Fibroblast of pulmonary artery (primary cell): ENCODE results near the gene LIMS2.
A peak's percentile ranks its signal among the peaks of the same experiment; 100 is the strongest.

Experiments used
- DNase-seq: peaks from one replicate; pipeline ENCODE4 v3.0.0-alpha.2; 2010; ENCODE audit warnings: low read depth
- H3K4me3 ChIP-seq: replicated peaks from 2 replicates; pipeline ENCODE4 v1.5.1; 2011; ENCODE audit warnings: low read depth, mild to moderate bottlenecking, control low read depth, low read length, moderate library complexity
- CTCF ChIP-seq: IDR thresholded peaks from 2 replicates; pipeline ENCODE4 v1.5.1; 2011; ENCODE audit warnings: mild to moderate bottlenecking, control low read depth, low read length, inconsistent platforms; ENCODE audit errors: missing control alignments

Gene LIMS2

DNA sequence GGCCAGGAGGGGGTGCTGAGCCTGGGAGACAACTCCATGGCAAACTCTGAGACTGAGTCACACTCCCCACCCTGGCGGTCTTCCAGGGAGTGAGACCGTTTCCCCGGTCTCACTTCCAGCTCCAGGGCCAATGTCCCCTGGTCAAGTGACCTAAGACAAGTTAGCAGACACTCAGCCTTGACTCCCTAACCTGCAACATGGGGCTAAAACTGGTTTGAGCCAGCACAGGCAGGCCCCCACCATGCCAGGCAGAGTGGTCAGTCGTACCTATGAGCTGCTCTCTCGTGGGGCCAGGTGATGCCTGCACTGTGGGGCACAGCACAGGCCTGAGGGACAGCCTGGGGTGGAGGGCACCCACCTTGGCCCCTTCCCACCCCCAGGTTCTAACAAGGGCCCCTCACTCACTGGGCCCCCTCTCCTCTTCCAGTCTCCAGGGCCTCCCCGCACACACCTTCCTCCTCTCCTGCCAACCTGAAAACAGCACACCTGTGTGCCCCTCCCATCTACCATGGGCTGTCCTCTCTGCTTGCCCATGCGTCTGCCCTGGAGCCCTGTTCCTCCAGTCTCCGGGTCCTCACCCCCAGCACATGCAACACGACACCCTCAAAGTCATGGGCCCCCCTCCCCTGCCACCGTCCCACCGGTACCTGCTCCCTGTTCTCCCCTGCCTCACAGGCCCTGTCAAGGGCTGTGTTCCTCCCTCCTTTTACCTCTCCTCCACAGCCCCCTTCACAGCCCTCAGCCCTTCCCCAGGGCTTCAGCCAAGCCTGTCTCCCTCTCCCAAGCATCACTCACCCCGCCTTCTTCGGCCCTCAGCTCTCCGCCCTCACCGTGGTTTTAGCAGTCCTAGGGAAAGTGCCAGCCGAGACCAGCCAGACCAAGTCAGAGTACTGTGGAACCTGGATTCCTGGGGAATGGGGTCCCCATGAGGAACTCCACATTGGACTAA lies 27.8 kb downstream of the LIMS2 start:
- no peak overlapping the region for H3K4me3 ChIP-seq
- TF ChIP-seq CTCF: no peak
- peak; percentile 45 for DNase-seq

DNA sequence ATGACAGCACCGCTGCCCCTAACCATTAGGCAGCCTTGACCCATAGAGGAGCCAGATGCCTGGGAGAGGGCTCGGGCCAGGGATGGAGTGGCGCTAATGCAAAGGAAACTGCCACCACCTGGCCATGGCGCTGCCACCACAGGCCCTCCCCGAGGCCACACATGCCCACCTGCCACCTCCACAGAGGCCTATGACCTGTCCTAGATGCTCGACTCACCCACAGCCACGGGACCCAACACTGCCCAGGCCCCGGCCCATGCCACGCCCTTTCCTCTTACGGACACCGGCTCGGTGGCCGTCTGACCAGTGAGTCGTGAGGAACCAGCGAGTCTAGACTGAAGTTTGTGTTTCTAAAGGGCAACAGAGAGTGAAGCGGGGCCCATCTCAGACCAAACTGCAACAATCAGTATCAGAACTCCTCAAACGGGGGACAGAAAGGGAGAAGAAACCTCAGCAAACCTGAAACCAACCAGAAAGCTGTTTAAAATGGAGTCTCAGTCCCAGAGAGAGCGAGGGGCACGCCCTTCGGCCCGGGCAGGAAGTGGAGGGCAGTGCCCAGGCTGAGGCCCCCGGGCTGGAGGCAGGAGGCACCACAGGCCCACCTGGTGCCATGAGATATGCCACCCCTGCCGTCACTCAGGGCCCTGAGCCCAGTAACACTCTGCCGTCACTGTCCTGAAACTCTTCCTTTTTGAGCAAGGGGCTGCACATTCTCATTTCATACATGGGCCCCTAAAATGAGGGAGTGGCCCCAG lies 28.7 kb downstream of the LIMS2 start:
- no peak for TF ChIP-seq CTCF
- no peak overlapping the region for H3K4me3 ChIP-seq
- DNase-seq: no peak

- TF ChIP-seq CTCF: no peak
Measured at GRCh38 chr2:127645395-127646291, 29.7 kb downstream of the LIMS2 start, which contains the start of gene GPR17. GPR17 (plus strand) TSS chr2:127646153; CDS start chr2:127650736, 4,583 bp downstream.

DNA sequence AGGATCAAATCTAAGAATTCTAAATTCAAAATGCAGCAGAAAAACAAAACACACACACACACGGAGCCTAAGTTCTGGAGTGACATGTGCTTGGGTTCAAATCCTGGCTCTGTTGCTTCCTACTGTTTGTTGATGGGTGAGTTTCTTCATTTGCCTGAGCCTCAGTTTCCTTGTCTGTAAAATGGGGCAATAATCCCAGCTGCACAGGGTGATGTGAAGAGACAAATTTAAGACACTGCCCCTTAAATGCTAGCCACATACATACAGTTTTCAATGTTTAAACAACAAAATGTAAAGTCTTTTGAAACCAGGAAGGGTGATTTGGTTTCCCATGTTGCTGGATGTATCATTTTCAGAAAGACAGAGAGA lies 30.3 kb downstream of the LIMS2 start:
- no peak for TF ChIP-seq CTCF
- no peak overlapping the region for H3K4me3 ChIP-seq
- no peak for DNase-seq

More at GRCh38 chr2:127645395-127646291, 29.7 kb downstream of the LIMS2 start, which contains the start of gene GPR17:
- no peak within 1 kb of the TSS for H3K4me3 ChIP-seq
- no peak for DNase-seq

GRCh38 chr2:127644066-127645025 lies 31.0 kb downstream of the LIMS2 start:
- TF ChIP-seq CTCF: no peak
- DNase-seq: no peak
- H3K4me3 ChIP-seq: no peak overlapping the region
